T-helper 2 cell treated with Interferon-gamma antibody and Interleukin-4, amounts not matched to agents 100 ng/mL and 5 ng/mL, for 36 hours (primary cell): ENCODE results near the gene COL25A1. TPM values are rescaled to one million over a fixed set of nuclear protein-coding genes. Genes with fewer than 3 reads are reported as not detected.
"Not testable (repeated sequence)": the region's sequence is repeated elsewhere in the genome, so short reads cannot be mapped to it uniquely, and the experiment has no call there.

Experiments
- intact Hi-C: fragments of 100-400 bp; cut with micrococcal nuclease; formaldehyde crosslinking; loops from one replicate; pipeline ENCODE4 v1.15.1; 2023
- total RNA-seq: library from RNA; stranded (reverse); gene quantifications from 2 replicates; pipeline ENCODE4 v1.2.3, GENCODE V29; 2022

Gene COL25A1
- total RNA-seq, 1 donor from 2014 or later = not detected

GRCh38 chr4:109131559-109131958 lies 170.9 kb downstream of the COL25A1 start:
- intact Hi-C loops = no loop called here

DNA sequence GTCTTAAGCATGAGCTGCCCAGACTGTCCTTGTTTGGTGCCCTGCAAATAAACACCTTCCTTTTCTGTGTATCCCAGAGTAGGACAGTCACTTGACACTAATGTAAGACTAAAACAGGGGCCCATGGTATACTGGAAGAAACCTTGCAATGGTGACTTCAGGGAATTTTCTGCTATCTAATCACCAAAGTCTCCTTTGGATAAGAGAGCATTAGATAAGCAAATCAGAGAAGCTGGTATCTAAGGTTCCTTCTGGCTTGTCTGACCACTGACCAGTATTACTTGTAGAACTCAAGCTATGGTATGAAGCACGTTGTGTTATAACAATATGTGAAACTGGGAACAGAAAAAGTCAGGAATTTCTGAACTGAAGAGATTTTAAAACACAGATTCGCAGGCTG lies 173.9 kb downstream of the COL25A1 start:
- intact Hi-C loops = no loop called here

DNA sequence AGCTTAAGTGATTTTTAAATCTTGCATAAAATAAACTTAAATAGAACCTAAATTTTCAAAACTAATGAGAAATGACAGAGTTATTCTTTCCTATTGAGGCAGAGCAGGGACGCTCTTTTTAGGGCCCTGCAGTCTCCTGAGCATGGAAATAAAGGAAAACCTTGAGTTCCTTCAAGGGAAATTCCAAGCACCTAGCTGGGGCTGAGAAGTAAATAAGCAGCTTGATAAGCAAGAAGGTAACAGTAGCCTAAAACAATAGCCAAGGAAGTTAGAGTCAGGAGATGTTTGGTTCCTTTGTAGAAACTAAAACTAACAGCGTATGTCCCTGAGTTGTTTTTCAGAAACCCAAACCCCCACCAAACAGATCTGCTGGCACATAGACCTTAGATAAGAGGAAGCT lies 174.6 kb downstream of the COL25A1 start:
- intact Hi-C loops = no loop called here

GRCh38 chr4:109126856-109127255 lies 175.6 kb downstream of the COL25A1 start:
- intact Hi-C loops = no loop called here

DNA sequence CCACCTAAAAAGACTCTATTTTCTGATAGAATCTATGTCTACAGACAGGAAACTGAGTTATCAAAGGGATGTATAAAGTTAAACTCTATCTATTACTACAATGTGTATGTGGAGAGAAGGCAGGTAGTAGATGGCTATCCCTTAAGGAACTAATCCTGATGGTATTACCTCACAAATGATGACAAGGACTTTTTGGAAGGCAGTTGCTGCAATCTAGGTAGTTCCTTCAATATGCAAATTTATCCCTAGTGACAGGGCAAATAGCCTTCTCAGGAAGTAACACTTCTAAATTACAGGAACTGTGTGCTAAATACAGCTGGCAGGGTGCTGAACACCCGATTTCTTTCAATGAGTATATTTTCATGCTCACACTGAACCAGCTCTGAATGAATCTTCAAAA lies 177.4 kb downstream of the COL25A1 start:
- intact Hi-C loops = no loop called here

DNA sequence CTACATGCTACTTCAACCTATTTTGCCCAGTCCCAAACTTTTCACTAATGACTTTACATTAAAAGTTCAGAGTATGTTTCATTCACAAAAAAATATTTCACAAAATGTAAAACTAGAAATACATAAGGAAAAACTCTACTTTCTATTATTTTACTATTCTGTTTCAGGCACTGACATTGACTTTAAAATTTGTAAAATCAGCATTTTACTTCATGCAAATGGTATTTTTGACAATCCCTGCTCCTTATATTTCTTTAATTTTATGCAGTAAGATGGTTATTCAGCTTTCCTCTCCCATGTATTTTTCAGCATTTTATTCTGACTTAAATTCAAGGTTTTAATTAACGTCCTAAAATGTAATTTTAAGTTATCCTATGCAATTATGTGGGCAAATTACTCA lies 178.5 kb downstream of the COL25A1 start:
- intact Hi-C loops = no loop called here

DNA sequence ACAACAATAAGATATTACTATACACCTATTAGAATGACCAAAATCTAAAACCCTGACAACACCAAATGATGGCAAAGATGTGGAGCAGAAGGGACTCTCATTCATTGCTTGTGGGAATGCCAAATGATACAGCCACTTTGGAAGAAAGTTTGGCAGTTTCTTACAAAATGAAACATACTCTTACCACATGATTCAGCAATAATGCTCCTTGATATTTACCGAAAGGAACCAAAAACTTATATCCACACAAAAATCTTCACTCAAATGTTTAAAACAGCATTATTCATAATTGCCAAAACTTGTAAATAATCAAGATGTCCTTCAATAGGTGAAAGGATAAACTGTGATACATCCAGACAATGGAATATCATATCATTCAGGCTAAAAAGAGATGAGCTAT lies 180.9 kb downstream of the COL25A1 start:
- intact Hi-C loops = no loop called here

DNA sequence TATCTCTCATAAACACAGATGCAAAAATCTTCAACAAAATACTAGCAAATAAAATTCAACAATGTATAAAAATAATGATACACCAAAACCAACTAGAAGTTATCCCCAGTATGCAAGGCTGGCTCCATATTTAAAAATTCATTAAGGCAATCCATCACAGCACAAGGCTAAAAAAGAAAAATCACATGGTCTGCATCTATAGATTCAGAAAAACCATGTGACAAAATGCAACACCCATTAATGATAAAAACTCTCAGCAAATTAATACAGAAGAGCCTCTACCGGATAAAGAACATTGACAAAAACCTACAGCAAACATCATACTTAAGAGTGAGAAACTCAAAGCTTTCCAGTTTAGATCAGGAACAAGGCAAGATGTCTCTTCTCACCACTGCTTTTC lies 182.6 kb downstream of the COL25A1 start:
- intact Hi-C loops = no loop called here

- intact Hi-C loops = no loop called here
Measured at GRCh38 chr4:109118635-109119034, 183.8 kb downstream of the COL25A1 start.

DNA sequence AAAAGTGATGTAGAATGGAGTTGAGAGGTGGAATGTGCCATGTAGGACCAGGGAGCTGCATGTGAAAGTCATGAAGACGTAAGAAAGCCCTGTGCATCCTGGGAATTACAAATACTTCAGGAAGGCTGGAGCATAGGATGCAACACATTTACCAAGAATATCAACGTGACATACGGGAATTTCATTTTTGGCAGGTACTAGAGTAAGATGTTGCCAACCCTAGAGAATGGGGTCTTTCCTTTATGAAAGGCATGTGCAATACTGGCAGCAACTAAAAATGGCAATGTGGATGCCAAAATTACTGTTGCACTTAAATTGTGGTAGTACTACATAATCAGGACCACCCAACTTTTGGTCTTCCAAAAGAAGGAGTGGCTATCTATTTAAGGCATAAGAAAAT lies 188.0 kb downstream of the COL25A1 start:
- intact Hi-C loops = no loop called here

DNA sequence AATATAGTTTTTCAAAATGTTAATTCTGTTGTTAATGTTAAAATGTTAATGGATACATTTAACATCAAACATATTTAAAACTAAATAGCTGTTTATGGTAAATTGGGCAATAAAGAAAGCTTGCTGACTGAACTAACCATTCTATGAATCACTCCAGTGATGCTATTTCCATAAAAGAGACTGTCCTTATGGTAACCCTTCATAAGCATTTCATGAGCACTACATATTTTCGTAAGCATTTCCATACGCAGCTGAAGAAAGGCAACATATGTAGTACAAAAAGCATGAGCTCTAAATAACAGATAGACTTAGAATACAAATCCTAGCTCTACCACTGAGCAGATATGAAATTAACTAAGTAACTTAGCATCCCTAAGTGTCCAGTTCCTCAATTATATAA lies 188.9 kb downstream of the COL25A1 start:
- intact Hi-C loops = no loop called here

- intact Hi-C loops = no loop called here
Measured at GRCh38 chr4:109111031-109111430, 191.4 kb downstream of the COL25A1 start.

- intact Hi-C loops = not testable (repeated sequence)
Measured at GRCh38 chr4:109108215-109108614, 194.2 kb downstream of the COL25A1 start.

DNA sequence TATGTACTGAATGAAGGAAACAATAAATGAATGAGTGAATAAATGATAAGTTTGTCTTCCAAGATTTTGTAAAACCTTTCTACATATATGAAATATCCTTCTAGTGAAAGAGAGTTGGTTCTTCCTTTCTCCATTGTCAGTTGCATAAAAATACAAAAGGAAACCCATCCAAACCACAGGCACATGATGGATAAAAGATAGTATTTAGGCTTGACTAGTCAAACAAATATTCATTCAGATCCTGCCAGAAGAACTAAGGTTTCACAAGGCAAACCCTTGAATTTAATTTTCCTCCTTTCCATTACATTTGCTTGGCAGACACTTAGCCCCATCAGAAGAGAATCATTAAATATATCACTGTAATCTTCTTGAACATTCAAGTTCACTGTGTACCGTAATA lies 208.4 kb downstream of the COL25A1 start:
- intact Hi-C loops = no loop called here

DNA sequence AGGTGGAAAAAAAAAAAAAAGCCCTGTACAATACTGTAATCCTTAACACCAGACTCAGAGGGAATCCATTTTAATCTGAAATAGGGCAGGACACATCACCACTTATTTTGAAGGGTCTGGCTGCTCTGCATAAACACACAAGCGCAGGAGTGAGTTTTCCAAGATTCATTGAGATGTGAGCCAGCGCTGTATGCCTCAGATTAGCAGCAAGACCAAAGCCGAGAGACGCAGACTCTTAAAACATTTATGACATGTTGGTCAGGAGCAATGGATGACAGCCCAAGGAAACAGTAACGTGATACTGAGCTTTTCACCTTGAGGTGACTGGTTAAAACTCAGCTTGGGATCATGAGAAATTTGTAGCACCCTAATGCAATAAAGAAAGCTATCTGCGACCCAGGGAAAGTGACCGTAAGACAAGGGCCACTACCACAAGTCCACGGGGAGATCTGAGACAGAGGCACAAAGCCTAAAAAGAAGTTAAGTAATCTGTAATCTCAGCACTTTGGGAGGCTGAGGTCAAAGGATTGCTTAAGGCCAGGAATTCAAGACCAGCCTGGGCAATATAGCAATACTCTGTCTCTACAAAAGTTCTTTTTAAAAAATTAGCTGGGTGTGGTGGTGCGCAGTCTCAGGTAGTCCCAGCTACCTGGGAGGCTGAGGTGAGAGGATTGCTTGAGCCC lies 210.6 kb downstream of the COL25A1 start:
- intact Hi-C loops = no loop called here

DNA sequence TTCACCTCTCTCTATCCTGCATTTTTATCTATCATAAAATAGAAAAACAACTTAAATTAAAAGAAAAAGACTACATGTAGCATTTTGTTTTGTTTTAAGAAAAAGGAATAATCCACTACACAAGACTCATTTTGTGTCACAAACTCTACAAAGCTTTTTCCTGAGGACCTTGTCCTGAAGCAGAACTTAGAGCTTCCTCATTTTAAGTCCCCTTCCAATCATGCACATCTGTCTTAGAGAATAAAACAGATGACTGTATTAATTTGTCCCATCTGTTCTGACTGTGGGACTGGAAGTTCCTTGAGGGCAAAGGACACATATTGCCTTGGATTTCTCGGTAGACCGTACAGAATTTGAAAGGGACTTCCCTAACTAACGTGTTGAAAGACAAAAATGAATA lies 218.5 kb downstream of the COL25A1 start:
- intact Hi-C loops = no loop called here

GRCh38 chr4:109079731-109080130 lies 222.7 kb downstream of the COL25A1 start:
- intact Hi-C loops = loop anchor here (5.0 kb wide), 1 partner anchor 328 kb away; no protein-coding TSS in a partner anchor

DNA sequence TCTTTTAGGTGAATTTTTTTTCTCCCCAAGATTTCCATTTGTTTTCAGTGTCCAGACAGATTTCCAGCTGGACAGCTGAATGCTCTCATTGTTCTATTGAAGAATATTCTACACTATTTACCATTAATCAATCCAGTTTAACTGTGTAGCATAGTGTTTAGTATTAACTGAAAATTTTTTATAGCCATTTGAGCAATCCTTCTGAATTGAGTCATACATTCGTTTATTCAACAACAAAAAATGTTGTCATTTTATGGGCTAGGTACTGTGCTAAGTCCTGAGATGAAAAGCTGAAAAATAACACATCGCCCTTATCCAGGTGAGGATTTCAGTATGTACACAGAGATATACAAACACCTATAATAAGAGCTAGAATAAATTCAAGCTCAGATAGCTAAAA lies 223.3 kb downstream of the COL25A1 start:
- intact Hi-C loops = loop anchor here (5.0 kb wide), 1 partner anchor 328 kb away; no protein-coding TSS in a partner anchor

GRCh38 chr4:109078724-109079123 lies 223.7 kb downstream of the COL25A1 start:
- intact Hi-C loops = loop anchor here (5.0 kb wide), 1 partner anchor 329 kb away; no protein-coding TSS in a partner anchor

GRCh38 chr4:109077505-109077904 lies 225.0 kb downstream of the COL25A1 start:
- intact Hi-C loops = loop anchor here (5.0 kb wide), 1 partner anchor 330 kb away; no protein-coding TSS in a partner anchor

DNA sequence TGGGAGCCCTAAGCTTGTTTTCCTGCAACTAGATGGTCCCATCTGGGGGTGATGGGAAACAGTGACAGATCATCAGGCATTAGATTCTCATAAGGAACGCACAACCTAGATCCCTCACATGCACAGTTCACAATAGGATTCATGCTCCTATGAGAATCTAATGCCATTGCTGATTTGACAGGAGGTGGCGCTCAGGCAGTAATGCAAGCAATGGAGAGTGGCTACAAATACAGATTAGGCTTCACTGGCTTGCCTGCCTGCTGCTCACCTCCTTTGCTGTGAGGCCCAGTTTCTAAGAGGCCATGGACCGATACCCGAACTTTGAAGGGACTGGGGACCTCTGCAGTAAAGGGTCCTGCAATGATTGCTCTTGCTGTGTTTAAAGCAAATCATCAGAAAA lies 225.7 kb downstream of the COL25A1 start:
- intact Hi-C loops = loop anchor here (5.0 kb wide), 1 partner anchor 331 kb away; no protein-coding TSS in a partner anchor

DNA sequence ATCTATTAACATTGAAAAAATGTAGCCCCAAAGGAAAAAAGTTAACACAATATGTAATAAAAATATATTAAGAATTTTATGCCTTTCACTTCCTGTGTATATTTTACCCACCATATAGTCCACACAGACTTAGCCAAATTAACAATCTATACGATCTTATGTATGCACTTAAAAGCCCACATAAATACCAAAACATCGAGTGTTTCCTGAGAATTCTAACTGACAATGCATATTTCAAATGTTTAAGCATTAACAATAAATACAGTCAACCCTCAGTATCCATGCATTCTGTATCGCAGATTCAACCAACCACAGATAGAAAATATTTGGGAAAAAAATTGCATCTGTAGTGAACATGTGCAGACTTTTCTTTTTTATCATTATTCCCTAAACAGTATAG lies 226.8 kb downstream of the COL25A1 start:
- intact Hi-C loops = loop anchor here (5.0 kb wide), 1 partner anchor 332 kb away; no protein-coding TSS in a partner anchor

DNA sequence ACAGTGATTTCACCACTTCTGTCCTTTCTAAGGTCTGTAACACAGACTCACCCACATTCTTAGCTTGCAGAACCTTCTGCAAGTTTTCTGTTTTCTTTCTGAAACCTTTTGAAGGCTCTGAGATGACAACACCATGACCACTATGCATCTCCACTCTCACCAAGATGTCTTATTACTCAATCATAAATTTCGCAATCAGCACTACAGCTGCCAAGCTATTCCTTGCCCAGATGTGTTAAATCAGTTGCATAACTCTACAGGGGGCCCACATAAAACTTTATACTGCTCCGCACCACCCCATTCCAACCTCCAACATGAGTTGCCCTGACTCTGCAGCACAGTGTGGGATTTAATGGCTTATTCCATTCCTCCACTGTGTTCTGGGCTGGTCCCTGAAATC lies 229.9 kb downstream of the COL25A1 start:
- intact Hi-C loops = no loop called here
